Caki2 (cell line): ENCODE measurements around the gene PIEZO2. TPM values are rescaled to one million over a fixed set of nuclear protein-coding genes. Genes with fewer than 3 reads are reported as not detected.

Source experiments
- DNase-seq: peaks from one replicate; pipeline ENCODE4 v3.0.0-alpha.2; 2015; ENCODE audit warnings: low read depth
- in situ Hi-C: cut with HindIII; loops from 2 replicates; pipeline ENCODE4 v1.10.0; 2016; ENCODE audit warnings: low sequenced_read_pairs, low pct_unique_long_range_greater_than_20kb, mixed read lengths
- total RNA-seq: library from RNA; depleted of rRNA; stranded (reverse); fragments of >200 nt; shearing (Covaris generic); gene quantifications from 2 replicates; pipeline ENCODE4 v1.2.3, GENCODE V29; 2014; ENCODE audit warnings: low replicate concordance

The PIEZO2 gene
- total RNA-seq, 1 experiment from 2014 or later: 2.8 TPM

DNA sequence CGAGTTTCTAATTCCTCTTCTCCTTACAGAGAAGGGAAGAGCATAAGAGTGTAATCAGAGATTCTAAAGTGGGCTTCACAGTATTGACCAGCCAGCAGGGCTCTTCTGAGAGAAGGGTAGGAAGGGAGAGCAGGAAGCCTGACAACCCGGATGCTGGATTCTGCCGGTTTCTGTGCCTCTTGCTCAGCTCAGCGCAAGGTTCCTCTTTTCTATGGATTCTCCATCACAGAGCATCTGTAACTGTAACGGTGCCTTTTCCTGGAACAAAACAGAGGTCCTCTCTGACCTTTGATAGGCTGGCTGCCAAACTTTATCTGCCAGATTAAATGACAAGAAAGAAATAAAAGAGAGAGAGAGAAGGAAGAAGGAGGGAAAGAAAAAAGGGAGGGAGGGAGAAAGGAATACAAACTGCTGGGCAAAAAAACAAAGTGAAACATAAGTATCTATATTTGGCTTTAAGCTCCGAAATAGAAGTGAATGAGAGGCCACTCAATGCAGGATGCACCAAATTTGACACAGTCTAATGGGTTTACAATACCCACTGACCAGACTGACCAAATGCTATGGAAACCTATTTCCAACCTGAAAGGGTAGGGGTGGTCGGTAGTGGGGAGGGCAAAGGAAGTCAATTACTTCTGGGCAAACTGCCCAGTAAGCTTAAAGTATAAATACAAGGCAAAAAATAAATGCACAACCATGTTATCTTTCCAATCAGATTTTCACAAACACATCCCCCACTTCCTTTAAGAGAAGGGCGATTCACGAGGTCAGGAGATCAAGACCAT is 59.2 kb downstream of the PIEZO2 start:
- no peak for DNase-seq
- in situ Hi-C loops: no loop called here

DNA sequence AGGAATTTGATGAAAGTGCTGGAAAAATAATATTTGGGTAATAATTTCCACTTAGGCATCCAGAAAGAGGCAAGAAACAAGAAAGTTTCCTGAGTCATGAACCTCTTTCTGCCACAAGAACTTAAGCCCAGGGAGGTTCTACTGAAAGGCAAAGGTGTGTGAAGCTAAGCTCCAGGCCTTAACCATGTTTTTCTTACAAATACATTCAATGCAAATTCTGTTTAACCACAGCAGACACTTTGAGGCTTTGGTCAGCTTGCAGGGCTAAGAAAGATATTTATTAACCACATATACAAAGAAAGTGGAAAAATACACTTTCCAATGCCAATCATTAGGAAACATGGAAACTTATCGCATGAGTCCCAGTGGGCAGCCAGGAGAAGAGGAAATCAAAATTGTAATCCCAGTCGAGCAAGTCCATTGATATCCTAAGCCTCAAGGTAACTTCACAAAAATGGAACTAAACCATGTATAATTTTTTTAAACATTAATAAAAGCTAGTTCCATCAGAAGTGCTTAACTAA is 68.3 kb downstream of the PIEZO2 start:
- in situ Hi-C loops: no loop called here
- DNase-seq: no peak

DNA sequence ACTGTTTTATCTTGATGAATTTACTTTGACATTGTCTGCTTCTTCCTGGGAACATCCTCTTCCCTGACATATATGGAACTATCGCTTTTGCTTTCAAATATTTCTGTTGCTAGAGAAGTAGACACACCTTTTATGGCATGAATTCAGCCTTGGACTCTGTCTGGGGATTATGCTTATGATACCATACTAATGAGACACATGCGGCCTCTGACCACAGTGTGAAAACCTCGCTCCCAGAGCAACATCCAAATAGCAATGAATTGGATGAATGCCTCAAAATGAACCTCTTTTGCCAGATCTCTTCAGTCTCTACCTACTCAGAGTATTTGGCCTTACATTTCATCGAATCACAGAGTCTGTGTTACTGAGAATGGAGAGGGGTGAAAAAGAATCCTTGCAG is 70.9 kb downstream of the PIEZO2 start:
- in situ Hi-C loops: no loop called here
- DNase-seq: no peak

DNA sequence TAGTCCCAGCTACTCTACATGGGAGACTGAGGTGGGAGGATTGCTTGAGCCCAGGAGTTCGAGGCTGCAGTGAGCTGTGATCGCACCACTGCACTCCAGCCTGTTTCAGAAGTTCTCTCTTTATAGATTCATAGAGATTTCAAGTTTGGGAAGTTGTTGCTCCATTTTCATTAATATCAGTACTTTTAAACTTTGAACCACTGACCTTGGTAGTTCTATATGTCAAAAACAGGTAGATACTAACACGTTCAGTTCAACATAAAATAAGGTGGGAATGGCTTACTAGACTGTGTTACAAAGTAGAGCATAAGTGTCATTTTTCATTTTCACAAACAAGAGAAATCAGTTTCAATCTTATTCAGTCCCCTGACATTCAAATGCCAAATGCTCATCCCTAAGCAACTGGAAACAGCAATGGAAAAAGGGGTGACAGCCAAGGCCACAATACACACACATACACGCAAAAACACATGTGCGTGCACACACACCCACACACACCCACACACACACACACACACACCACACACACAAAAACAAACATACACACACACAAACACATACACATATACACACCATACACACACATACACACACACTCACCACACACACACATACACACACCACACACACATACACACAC is 71.7 kb downstream of the PIEZO2 start:
- no peak for DNase-seq
- in situ Hi-C loops: no loop called here

DNA sequence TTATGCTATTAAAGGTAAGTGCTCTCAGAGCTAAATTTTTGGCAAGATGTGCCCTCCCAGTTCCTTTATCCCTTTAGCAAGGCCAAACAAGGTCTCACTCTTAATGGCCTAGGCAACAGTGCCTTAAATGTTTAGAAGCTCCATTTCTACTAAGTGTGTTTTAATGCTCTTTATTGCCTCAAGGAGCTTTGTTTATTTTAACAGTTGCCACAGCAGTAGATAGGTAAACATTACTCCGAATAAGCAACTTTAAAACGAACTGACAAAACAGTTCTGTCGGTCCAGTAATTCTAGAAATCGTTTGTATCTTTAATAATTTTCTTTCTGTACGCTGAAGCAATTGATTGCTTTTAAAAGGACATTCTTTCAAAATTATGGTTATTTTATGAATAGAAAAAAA is 74.5 kb downstream of the PIEZO2 start:
- DNase-seq: no peak

DNA sequence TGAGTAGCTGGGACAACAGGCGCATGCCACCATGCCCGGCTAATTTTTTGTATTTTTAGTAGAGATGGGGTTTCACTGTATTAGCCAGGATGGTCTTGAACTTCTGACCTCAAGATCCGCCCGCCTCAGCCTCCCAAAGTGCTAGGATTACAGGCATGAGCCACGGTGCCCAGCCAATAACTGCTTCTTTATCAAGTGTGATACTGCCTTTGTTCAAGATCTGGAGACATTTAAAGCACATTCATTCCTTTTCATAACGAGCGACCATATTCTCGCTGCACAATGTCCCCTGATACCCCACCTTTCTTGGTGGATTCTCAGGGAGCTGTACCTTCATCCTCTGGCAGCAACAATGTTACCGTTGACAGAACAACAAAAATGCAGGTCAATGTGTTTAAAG is 75.4 kb downstream of the PIEZO2 start:
- in situ Hi-C loops: no loop called here
- no peak for DNase-seq

More for the DNA sequence above, 74.5 kb downstream of the PIEZO2 start:
- in situ Hi-C loops: no loop called here

DNA sequence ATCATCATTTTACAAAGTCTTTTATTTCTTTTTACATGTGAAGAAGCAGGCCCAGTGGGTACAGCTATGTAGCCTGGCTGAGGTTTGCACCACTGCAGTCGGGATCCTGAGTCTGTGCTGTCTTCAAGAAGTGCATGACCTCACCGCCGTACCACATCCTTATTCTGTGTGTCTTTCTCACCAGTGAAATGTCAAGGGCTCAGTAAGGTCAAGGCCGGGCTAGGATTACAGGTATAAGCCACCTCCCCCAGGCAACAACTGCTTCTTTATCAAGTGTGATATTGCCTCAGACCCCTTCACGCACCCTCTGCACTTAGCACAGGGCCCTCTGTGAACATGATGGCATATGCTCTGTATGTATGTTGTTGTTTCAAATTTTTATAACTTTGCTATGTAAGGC is 76.7 kb downstream of the PIEZO2 start:
- in situ Hi-C loops: no loop called here
- no peak for DNase-seq

DNA sequence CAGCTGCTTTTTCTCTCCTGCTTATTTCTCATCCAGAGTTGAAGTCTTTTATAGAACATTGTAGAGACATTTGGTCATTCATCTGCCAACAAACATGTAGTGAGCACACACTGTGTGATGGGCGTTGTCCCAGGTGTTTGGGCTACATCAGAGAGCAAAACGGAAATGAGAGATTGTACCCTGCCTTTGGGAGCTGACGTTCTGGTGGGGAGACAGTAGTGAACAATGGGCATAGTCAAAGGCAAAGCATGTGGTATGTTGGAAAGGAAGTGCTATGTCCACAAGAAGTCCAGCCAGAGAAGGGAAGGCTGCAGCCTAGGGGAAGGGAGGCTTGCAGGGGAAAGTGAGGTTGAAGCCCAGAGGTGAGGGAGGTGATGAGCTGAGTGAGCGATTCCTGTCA is 78.1 kb downstream of the PIEZO2 start:
- in situ Hi-C loops: no loop called here
- no peak for DNase-seq

DNA sequence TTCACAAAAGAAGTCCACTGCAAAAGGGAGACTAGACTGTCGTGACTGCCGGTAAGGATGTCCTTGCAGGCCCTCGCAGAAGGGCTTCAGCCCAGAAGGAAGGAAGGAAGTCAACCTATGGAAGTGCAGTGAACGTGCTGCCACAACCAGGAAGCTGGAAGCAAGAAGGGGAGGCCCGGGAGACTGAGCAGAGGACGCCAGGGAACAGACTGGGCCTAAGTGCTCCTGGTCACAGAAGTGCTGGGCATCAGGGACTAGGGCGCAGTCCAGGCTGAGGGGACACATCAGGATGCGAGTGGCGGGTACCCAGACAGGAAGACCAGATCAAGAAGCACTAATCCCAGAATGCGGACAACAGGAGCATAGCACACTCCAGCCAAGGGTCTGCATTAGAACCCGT is 78.8 kb downstream of the PIEZO2 start:
- in situ Hi-C loops: no loop called here
- DNase-seq: no peak

DNA sequence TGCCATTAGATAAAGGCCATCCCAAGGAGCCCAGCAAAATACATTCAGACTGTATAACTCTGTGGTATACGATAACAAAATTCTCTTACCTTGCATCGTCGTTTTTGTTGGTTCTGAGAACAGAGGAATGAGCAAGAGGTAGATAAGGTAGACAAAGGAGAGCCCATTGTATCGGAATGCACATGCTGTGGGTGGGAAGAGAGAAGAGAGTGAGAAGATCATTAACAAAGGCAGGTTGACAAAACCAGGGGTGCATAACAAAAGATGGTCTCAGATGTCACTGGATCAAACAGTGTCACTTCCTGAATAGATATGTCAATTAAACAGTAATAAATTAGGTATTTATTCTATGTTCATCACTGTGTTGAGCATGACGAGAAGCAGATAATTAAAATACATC is 83.3 kb downstream of the PIEZO2 start:
- DNase-seq: no peak
- in situ Hi-C loops: no loop called here

DNA sequence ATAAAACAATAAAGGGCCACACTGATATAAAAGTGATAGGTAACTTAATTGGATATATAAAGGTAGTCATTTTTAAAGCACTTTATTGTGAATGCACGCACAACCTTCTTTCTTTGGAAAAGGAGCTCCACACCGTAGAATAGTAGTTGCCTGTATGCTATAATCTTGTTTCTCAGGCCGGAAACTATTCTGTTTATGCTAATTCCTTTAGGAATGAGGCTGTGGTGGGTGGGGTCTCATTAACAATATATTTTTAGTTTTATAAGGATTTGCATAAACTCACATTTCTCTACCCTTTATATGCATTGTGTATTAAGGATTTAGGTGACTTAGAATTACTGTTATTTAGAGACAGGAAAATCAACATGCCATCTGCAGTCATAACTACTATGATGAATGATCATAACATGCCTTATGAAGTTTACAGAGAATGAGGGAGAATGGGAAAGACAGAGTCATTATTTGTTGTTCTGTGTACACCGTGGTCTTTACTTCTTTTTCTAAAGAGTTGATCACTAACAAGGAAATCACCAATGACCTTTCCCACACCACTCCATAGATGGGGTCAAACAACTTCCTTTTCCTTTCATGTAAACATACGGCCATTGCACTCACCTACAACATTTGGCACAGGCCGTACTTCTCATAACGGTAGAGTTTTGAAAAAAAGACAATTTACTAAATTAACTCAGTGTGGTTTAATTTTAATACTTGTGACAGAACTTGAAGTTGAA is 84.5 kb downstream of the PIEZO2 start:
- in situ Hi-C loops: no loop called here
- DNase-seq: no peak

DNA sequence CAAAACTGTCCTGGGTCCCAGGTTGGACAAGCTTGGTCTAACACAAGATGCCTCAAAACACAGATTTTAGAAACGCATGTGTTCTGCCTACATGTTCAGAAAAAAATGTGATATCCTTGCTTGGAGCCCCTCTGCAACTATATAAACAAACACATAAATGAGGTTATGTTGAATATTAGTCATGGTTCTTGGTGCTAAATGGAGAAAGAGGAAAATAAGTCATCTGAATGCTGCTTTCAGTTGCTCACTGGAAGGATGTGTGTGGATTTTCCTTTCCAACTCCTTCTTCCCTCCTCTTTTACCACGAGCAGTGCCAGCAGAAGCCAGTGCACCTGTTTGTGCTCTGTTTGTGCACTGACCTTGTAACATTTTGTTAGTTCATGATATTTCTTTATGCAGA is 85.3 kb downstream of the PIEZO2 start:
- no peak for DNase-seq
- in situ Hi-C loops: no loop called here

DNA sequence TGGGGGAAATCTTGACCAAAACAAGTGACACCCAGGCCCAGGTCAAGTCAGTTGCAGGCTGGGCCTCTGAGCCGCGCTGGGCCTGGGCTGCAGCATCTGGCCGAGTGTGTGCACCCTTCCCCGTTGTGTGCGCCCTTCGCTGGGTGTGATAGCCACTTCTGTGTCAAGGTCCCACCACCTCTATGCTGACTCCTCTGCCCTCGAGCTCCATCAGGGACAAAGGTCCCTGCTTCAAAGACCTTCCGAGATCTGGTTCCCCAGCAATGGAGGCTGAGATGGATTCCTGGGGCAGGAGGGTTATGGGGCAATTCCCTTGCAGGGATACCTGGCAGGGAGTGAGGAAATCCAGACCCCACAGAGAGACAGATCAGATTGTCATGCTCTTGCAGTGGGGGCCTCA is 93.6 kb downstream of the PIEZO2 start:
- no peak for DNase-seq
- in situ Hi-C loops: no loop called here

DNA sequence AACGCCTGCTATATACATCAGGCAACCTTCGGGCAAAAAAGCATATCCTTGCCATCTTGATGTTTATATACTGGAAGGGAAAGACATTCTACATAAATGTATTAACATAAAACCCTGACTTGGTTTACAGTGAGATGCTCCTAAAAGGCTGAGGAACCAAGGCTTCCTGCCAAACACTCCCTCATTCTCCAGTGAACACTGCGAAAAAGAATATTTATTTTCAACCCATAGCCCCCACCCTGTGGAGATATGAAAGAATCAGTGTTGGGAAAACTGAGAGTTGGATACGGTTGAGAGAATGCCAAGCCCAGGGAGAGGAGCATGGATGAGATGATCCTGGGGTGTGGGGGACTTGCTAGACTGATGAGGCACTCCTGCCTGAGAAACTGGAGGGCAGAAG is 94.9 kb downstream of the PIEZO2 start:
- DNase-seq: no peak
- in situ Hi-C loops: no loop called here

DNA sequence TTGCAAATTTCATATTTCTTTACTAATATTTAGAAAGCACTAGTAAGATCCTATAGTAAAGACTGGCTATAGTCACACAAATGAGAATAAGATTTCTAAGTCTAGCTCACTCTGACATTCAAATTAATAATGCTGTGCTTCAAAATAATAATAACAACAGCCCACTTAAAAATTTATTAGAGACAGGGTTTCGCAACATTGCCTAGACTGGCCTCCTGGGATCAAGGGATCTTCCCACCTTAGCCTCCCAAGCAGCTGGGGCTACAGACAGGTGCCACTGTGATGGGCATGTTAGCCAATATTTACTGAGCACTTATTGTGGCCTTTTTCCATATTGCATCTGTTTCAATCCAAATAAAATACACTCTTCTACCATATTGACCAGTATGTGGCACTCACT is 96.1 kb downstream of the PIEZO2 start:
- DNase-seq: no peak
- in situ Hi-C loops: no loop called here

DNA sequence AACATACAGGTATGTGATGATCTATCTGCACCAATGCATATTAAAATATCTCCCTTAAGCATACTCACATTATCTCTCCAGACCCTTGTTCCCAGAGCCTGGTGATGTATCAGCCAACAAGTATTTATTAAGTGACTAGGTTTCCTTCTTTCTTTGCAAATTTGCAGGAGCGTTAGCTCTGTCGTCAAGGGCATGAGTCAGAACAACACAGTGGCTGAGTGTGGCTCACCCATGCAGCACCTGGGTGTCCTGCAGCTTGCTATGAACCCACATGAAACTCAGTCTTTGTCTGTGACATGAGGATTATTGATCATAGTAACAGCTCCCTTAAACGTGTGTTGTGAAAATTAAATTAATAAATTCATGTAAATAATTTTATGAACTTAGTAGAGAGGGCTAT is 96.6 kb downstream of the PIEZO2 start:
- in situ Hi-C loops: no loop called here
- peak; percentile 73 for DNase-seq

DNA sequence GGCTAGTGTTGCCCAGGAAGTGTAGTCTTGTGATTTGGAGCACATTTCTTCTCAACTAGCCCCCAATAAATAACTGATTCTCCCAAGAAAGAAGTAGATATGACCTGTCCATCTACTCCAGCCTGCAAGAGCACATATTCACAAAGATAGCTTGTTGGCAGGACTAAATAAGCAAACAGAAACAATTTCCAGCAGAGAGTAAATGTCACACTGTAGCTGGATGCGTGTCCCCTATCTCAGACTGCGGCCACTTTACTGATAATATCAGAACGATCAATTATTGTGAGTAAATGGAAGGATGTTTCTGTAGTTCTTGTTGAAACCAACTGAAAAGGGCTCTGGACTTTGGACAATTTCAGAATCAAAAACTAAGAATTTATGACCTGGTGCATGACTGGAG is 97.9 kb downstream of the PIEZO2 start:
- in situ Hi-C loops: no loop called here
- DNase-seq: no peak

DNA sequence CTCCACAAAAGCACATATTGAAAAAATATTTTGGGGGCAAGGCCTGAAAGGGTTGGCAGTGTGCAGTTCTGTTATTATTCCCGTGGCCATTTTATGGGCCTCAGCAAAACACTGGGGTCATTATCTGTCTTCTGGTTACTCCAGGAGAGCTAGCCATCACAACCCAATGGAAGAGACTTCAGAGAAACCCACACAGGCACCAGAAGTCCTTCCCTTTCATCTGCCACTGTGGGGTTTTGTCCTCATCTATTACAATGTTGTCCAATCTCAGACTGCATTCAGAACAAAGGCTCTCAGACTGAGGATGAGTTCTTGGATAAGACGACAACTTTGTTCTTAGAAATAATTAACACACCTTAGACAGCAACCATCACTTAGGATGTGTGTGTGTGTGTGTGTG is 98.4 kb downstream of the PIEZO2 start:
- in situ Hi-C loops: no loop called here
- DNase-seq: no peak

DNA sequence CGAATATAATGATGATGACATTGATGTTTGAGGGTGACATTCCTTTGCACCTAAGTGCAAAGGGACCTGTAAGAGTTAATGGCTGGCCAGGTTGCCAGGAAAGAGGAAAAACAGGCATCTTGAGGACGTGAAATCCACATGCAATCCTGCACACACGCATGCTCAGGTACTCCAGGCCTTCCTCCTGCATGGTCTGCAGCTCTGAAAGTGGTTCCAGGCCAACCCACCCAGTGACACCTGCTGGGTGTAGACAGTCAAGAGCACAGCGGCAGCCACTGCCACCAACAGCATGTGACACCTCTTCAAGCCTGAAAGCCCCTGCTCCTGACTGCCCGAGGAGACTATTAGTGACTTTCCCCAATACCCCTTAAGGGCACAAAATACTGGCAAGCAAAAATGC is 101.6 kb downstream of the PIEZO2 start:
- in situ Hi-C loops: no loop called here
- no peak for DNase-seq
